ENCODE results near the gene L3MBTL2. TPM values are rescaled to one million over a fixed set of nuclear protein-coding genes. Genes with fewer than 3 reads are reported as not detected.

The L3MBTL2 gene
- total RNA-seq, 2 donors from 2014 or later, result 25.4 to 37.7 TPM

- peak; percentile 76 for TF ChIP-seq POLR2AphosphoS5 (IDR thresholded peaks at IDR 0.05)
- TF ChIP-seq CTCF (IDR thresholded peaks at IDR 0.05), result no peak
- Histone ChIP-seq H3K4me1 (replicated peaks) (peaks cover 4% of the 10 kb centered on the region), H3K9me3 (no peaks in the 10 kb centered on the region), H3K36me3 (peaks cover 0 to 3% of the 10 kb centered on the region in 2 donors), H3K4me3 (no peak overlapping the region), H3K27me3 (replicated peaks; ENCODE audit: insufficient read depth) (no peaks in the 10 kb centered on the region), H3K27ac (peak overlapping the region; percentile 62 to 70)
- intact Hi-C loops (cut with DNase I), result no loop called here
- DNase-seq (ENCODE audit: low spot score), result peak; percentile 80
- 74% methylated on average over 12 of the region's 12 CpGs for WGBS
Measured at GRCh38 chr22:41261541-41262249, 56.6 kb downstream of the L3MBTL2 start.

DNA sequence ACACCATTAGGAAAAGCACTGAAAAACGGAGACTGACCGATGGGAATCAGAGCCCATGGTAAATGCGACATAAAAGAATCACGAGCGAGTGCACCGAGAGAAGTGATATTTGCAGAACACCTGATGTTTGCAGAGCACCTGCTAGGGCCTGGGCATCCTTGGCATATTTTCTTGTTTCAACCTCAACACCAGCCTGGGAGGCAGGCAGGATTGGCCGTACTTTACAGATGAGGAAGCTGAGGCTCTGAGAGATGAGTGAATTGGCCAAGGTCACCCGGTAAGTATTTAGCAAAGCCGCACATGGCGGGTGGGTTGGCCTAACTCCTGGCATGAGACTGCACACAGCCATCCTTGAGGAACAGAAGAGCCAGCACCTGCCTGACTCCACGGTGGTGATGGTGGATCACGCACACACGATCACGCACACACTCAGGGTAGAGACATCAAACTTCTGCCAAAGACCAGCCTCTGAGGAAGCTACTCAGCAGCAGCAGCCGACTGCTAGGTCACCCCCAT, 57.2 kb downstream of the L3MBTL2 start:
- DNase-seq (ENCODE audit: low spot score), result no peak
- WGBS, result 91% methylated on average over 15 of the region's 15 CpGs
- peak overlapping the region; percentile 62 to 70 for H3K27ac ChIP-seq

DNA sequence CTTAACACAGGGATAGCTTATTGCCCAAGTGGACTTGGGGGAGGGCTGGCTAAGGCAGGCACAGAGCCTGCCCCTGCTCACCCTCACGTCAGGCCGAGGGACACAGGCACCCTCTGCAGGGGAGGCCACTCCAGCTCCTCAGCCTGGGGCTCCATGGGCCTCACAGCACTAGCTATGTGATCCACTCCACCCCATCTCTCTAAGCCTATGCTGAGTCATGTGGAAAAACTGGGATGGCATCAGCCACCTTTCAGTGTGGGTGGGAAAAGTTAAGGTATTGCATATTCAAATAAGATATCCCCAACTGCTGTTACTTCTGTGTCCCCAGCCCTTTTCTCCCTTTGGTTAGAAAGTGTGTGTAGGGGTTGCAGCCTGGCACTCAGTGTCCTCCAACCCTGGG, 58.6 kb downstream of the L3MBTL2 start:
- no peak overlapping the region for H3K4me3 ChIP-seq
- peaks cover 0 to 3% of the 10 kb centered on the region in 2 donors for H3K36me3 ChIP-seq
- TF ChIP-seq POLR2AphosphoS5 (IDR thresholded peaks at IDR 0.05) (no peak), CTCF (IDR thresholded peaks at IDR 0.05) (no peak), POLR2A (IDR thresholded peaks at IDR 0.05) (no peak)
- H3K9me3 ChIP-seq, result no peaks in the 10 kb centered on the region
- DNase-seq (ENCODE audit: low spot score), result no peak
- intact Hi-C loops (cut with DNase I), result no loop called here
- WGBS, result 92% methylated on average over 2 of the region's 2 CpGs
- no peak overlapping the region for H3K27ac ChIP-seq
- H3K4me1 ChIP-seq (replicated peaks), result no peaks in the 10 kb centered on the region
- H3K27me3 ChIP-seq (replicated peaks; ENCODE audit: insufficient read depth), result no peaks in the 10 kb centered on the region

More for the DNA sequence above, 57.2 kb downstream of the L3MBTL2 start:
- no peaks in the 10 kb centered on the region for H3K9me3 ChIP-seq
- H3K27me3 ChIP-seq (replicated peaks; ENCODE audit: insufficient read depth), result no peaks in the 10 kb centered on the region
- no peak overlapping the region for H3K4me3 ChIP-seq
- peaks cover 0 to 3% of the 10 kb centered on the region in 2 donors for H3K36me3 ChIP-seq
- intact Hi-C loops (cut with DNase I), result no loop called here
- TF ChIP-seq POLR2AphosphoS5 (IDR thresholded peaks at IDR 0.05) (no peak), POLR2A (IDR thresholded peaks at IDR 0.05) (no peak), CTCF (IDR thresholded peaks at IDR 0.05) (no peak)
- H3K4me1 ChIP-seq (replicated peaks), result no peaks in the 10 kb centered on the region

DNA sequence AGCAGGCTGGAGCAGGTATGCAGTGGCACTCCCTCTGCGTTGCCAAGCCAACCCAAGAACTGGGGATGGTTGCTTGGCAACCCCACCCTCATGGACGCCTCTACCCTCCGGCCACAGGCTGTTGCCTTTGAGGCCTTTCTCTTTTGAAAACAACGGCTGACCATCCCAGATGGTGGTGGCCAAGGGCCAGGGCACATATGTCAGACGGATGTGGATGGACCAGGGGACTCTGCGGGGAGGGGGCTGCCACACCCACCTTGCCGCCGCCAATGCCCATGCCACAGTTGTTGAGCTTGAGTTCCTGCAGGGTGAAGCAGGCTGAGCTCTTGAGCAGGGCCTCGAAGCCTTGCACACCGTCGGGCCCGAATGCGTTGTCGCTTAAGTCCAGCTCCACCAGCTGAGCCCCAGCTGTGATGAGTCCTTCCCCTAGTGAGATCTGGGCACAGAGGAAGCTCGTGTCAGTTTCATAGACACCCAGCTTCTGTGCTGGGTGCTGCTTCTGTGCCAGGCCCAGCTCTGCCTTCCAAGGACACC, 59.4 kb downstream of the L3MBTL2 start:
- Histone ChIP-seq H3K9me3 (no peaks in the 10 kb centered on the region), H3K27ac (no peak overlapping the region), H3K4me1 (replicated peaks) (no peaks in the 10 kb centered on the region), H3K4me3 (no peak overlapping the region), H3K36me3 (peaks cover 0 to 3% of the 10 kb centered on the region in 2 donors), H3K27me3 (replicated peaks; ENCODE audit: insufficient read depth) (no peaks in the 10 kb centered on the region)
- intact Hi-C loops (cut with DNase I), result no loop called here
- WGBS, result 84% methylated on average over 15 of the region's 15 CpGs
- TF ChIP-seq POLR2AphosphoS5 (IDR thresholded peaks at IDR 0.05), result no peak
- TF ChIP-seq POLR2A (IDR thresholded peaks at IDR 0.05), result no peak
- TF ChIP-seq CTCF (IDR thresholded peaks at IDR 0.05), result no peak
- DNase-seq (ENCODE audit: low spot score), result no peak

DNA sequence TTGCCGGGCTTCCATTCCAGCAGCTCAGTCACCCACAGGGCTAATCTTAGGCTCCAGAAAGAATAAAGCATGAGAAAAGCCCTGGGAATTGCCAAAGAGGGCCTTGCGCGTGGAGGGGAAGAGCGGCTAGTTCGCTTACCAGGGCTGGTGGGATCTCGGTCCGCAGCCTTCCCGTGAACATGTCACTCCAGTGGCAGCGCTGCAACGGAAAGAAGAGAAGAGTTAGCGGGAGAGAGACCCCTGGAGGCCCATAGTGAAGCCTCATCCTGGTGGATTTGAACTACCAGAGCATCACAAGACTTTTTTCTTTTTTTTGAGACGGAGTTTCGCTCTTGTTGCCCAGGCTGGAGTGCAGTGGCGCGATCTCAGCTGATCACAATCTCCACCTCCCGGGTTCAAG, 62.8 kb downstream of the L3MBTL2 start:
- intact Hi-C loops (cut with DNase I), result no loop called here
- H3K27ac ChIP-seq, result no peak overlapping the region
- TF ChIP-seq POLR2AphosphoS5 (IDR thresholded peaks at IDR 0.05), result no peak
- no peak for TF ChIP-seq POLR2A (IDR thresholded peaks at IDR 0.05)
- H3K4me1 ChIP-seq (replicated peaks), result no peaks in the 10 kb centered on the region
- DNase-seq (ENCODE audit: low spot score), result no peak
- no peaks in the 10 kb centered on the region for H3K9me3 ChIP-seq
- H3K36me3 ChIP-seq, result no peaks in the 10 kb centered on the region
- H3K27me3 ChIP-seq (replicated peaks; ENCODE audit: insufficient read depth), result no peaks in the 10 kb centered on the region
- 95% methylated on average over 16 of the region's 16 CpGs for WGBS
- no peak overlapping the region for H3K4me3 ChIP-seq
